Endodermal cell (in vitro differentiated cells): ENCODE data around the gene CWC27. TPM values are rescaled to one million over a fixed set of nuclear protein-coding genes. Genes with fewer than 3 reads are reported as not detected.

ENCODE experiments used
- DNase-seq: peaks from one replicate; pipeline ENCODE4 v3.0.0-alpha.2; 2017
- H3K27ac ChIP-seq: 2 replicates; pipeline ENCODE4 v1.5.1; 2013; ENCODE audit warnings: mild to moderate bottlenecking, low read depth, low read length, moderate library complexity
- H3K27me3 ChIP-seq: 2 replicates; pipeline ENCODE4 v1.6.1; 2013; ENCODE audit warnings: mild to moderate bottlenecking, low read length, moderate library complexity; ENCODE audit not compliant: insufficient read depth, control insufficient read depth, poor library complexity, severe bottlenecking
- H3K36me3 ChIP-seq: 2 replicates; pipeline ENCODE4 v1.7.0; 2013; ENCODE audit warnings: mild to moderate bottlenecking, low read length, moderate library complexity; ENCODE audit not compliant: control insufficient read depth, insufficient read depth
- H3K4me1 ChIP-seq: one replicate; pipeline ENCODE4 v1.7.0; 2013; ENCODE audit warnings: low read length; ENCODE audit not compliant: control insufficient read depth, insufficient read depth
- H3K4me3 ChIP-seq: 2 replicates; pipeline ENCODE4 v1.5.1; 2013; ENCODE audit warnings: mild to moderate bottlenecking, low read length, moderate library complexity
- H3K9ac ChIP-seq: 2 replicates; pipeline ENCODE4 v1.6.1; 2013; ENCODE audit warnings: mild to moderate bottlenecking, low read length, moderate library complexity; ENCODE audit not compliant: poor library complexity, severe bottlenecking; ENCODE audit errors: extremely low read depth
- H3K9me3 ChIP-seq: 2 replicates; pipeline ENCODE4 v1.6.1; 2013; ENCODE audit warnings: mild to moderate bottlenecking, low read length, moderate library complexity; ENCODE audit not compliant: control insufficient read depth
- H3K27ac Mint-ChIP-seq: 2 replicates; pipeline ENCODE4 v1.8.0; 2020; ENCODE audit warnings: mixed read lengths
- H3K27me3 Mint-ChIP-seq: 2 replicates; pipeline ENCODE4 v1.8.0; 2021; ENCODE audit warnings: mild to moderate bottlenecking, mixed read lengths; ENCODE audit not compliant: insufficient read depth
- H3K36me3 Mint-ChIP-seq: 2 replicates; pipeline ENCODE4 v1.8.0; 2020; ENCODE audit warnings: low read depth, mixed read lengths
- H3K4me1 Mint-ChIP-seq: 2 replicates; pipeline ENCODE4 v1.8.0; 2020; ENCODE audit warnings: mixed read lengths
- H3K4me3 Mint-ChIP-seq: 2 replicates; pipeline ENCODE4 v1.8.0; 2020; ENCODE audit warnings: mild to moderate bottlenecking, moderate library complexity, mixed read lengths
- H3K9me3 Mint-ChIP-seq: 2 replicates; pipeline ENCODE4 v1.8.0; 2020; ENCODE audit warnings: mild to moderate bottlenecking, mixed read lengths
- WGBS, 2 experiments: methylation state at CpG; one replicate each; pipeline versions ENCODE4 v1.1.5 to v1.1.7; 2013; ENCODE audit warnings: missing lambda C conversion rate in 2 of 2, mixed read lengths in 1 of 2; ENCODE audit not compliant: insufficient coverage in 1 of 2, insufficient read length in 1 of 2; 5-methylcytosine and 5-hydroxymethylcytosine counted together
- total RNA-seq, 2 donors: library from RNA; stranded (reverse); fragmentation: NEBNext Ultra II Directional in 1 of 2; extraction: Animal tissue kit (Norgen Biotek cat#: 25700) in 1 of 2; gene quantifications; 2 replicates in 1 of 2; 3 replicates in 1 of 2; pipeline ENCODE4 v1.2.1, GENCODE V29; 2021
- TF ChIP-seq, protein P1 (sequence below): fragments of 200-600 bp; sonication (generic); conservative IDR thresholded peaks from 2 replicates; pipeline ENCODE4 v1.5.0; 2021; ENCODE audit warnings: antibody characterized with exemption, mild to moderate bottlenecking

CWC27 gene
- total RNA-seq, 2 donors from 2014 or later: 69.1 to 74.8 TPM

DNA sequence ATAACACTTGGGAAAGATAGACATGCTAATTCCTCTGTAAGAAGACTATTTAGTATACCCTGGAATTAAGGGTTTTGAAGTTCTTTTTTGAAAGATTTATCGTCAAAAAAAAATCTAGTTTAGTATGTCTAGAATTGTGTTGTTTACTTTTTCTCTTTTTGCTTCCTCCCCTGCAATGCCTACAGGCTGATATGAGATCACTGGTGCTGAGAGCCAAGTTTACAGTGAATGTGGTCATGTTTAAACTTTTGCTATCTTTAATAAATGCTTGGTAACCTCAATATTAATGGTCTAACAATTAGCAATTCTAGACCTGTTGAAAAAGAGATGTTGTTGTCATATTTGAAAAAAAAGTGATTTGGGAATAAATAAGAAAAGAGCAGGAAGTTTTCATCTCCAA is 86.1 kb downstream of the CWC27 start:
- no peak overlapping the region for H3K27ac Mint-ChIP-seq
- WGBS, 2 experiments: 83 to 100% methylated on average over 1 of the region's 1 CpG
- DNase-seq: no peak

DNA sequence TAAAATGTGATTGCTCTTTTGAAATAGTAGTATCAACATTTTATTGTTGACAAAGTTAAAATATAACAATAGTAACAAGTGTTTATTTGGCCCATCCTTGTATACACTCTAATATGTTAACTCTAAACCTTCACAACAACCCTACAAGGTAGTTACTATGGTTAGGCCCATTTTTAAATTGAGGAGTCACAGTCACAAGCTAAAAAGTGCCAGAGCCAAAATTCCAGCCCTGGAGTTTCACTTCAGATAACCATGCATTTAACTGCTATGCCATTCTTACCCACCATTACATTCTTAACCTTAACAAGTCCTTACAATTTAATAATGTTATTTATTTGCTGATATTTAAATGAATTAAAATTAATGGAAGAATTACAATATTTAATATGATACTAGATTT is 91.2 kb downstream of the CWC27 start:
- Histone ChIP-seq H3K4me3 (no peak overlapping the region), H3K4me1 (no peaks in the 10 kb centered on the region), H3K9ac (no peak overlapping the region), H3K27me3 (no peaks in the 10 kb centered on the region), H3K36me3 (peaks cover 28% of the 10 kb centered on the region), H3K27ac (no peak overlapping the region), H3K9me3 (no peaks in the 10 kb centered on the region)
- no peaks in the 10 kb centered on the region for H3K9me3 Mint-ChIP-seq
- H3K27me3 Mint-ChIP-seq: no peaks in the 10 kb centered on the region
- no peak overlapping the region for H3K4me3 Mint-ChIP-seq
- no peaks in the 10 kb centered on the region for H3K4me1 Mint-ChIP-seq
- H3K36me3 Mint-ChIP-seq: peaks cover 10% of the 10 kb centered on the region
- H3K27ac Mint-ChIP-seq: no peak overlapping the region
- TF ChIP-seq, protein P1, sequence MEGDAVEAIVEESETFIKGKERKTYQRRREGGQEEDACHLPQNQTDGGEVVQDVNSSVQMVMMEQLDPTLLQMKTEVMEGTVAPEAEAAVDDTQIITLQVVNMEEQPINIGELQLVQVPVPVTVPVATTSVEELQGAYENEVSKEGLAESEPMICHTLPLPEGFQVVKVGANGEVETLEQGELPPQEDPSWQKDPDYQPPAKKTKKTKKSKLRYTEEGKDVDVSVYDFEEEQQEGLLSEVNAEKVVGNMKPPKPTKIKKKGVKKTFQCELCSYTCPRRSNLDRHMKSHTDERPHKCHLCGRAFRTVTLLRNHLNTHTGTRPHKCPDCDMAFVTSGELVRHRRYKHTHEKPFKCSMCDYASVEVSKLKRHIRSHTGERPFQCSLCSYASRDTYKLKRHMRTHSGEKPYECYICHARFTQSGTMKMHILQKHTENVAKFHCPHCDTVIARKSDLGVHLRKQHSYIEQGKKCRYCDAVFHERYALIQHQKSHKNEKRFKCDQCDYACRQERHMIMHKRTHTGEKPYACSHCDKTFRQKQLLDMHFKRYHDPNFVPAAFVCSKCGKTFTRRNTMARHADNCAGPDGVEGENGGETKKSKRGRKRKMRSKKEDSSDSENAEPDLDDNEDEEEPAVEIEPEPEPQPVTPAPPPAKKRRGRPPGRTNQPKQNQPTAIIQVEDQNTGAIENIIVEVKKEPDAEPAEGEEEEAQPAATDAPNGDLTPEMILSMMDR: no peak
- DNase-seq: no peak

More for the DNA sequence above, 86.1 kb downstream of the CWC27 start:
- H3K27ac ChIP-seq: no peak overlapping the region
- Mint-ChIP-seq H3K36me3 (peaks cover 29% of the 10 kb centered on the region), H3K4me1 (no peaks in the 10 kb centered on the region), H3K27me3 (no peaks in the 10 kb centered on the region), H3K9me3 (no peaks in the 10 kb centered on the region), H3K4me3 (no peak overlapping the region)
- no peaks in the 10 kb centered on the region for H3K27me3 ChIP-seq
- H3K4me3 ChIP-seq: no peak overlapping the region
- TF ChIP-seq, protein P1: no peak
- peaks cover 49% of the 10 kb centered on the region for H3K36me3 ChIP-seq
- no peaks in the 10 kb centered on the region for H3K9me3 ChIP-seq
- no peak overlapping the region for H3K9ac ChIP-seq
- no peaks in the 10 kb centered on the region for H3K4me1 ChIP-seq

DNA sequence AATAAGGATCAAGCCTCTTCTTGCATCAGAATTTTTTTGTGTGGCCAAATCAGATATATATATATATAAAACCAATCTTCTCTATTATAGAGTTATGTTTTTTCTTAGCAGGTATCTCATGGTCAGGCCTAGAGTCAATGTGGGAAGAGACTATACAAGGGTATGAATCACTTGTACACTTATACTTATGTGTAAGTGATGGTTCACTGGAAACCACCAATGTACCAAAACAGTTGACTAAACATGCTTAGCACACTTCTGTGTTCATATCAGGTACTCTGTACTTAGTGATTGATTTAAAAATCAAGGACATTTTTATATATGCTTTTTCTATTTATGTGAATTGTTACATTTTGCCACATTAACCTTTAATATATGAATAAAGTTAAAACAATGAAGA is 92.6 kb downstream of the CWC27 start:
- peaks cover 22% of the 10 kb centered on the region for H3K36me3 ChIP-seq
- H3K4me1 Mint-ChIP-seq: no peaks in the 10 kb centered on the region
- H3K4me1 ChIP-seq: no peaks in the 10 kb centered on the region
- TF ChIP-seq, protein P1: no peak
- no peaks in the 10 kb centered on the region for H3K9me3 ChIP-seq
- H3K4me3 Mint-ChIP-seq: no peak overlapping the region
- no peak overlapping the region for H3K27ac Mint-ChIP-seq
- H3K4me3 ChIP-seq: no peak overlapping the region
- no peaks in the 10 kb centered on the region for H3K27me3 ChIP-seq
- no peak for DNase-seq
- H3K36me3 Mint-ChIP-seq: peaks cover 10% of the 10 kb centered on the region
- H3K9ac ChIP-seq: no peak overlapping the region
- no peaks in the 10 kb centered on the region for H3K27me3 Mint-ChIP-seq
- H3K9me3 Mint-ChIP-seq: no peaks in the 10 kb centered on the region
- no peak overlapping the region for H3K27ac ChIP-seq
